ENCODE data around the gene GUCY1A2.
"Not testable (repeated sequence)": the region's sequence is repeated elsewhere in the genome, so short reads cannot be mapped to it uniquely, and the experiment has no call there.

The GUCY1A2 gene, protein sequence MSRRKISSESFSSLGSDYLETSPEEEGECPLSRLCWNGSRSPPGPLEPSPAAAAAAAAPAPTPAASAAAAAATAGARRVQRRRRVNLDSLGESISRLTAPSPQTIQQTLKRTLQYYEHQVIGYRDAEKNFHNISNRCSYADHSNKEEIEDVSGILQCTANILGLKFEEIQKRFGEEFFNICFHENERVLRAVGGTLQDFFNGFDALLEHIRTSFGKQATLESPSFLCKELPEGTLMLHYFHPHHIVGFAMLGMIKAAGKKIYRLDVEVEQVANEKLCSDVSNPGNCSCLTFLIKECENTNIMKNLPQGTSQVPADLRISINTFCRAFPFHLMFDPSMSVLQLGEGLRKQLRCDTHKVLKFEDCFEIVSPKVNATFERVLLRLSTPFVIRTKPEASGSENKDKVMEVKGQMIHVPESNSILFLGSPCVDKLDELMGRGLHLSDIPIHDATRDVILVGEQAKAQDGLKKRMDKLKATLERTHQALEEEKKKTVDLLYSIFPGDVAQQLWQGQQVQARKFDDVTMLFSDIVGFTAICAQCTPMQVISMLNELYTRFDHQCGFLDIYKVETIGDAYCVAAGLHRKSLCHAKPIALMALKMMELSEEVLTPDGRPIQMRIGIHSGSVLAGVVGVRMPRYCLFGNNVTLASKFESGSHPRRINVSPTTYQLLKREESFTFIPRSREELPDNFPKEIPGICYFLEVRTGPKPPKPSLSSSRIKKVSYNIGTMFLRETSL

DNA sequence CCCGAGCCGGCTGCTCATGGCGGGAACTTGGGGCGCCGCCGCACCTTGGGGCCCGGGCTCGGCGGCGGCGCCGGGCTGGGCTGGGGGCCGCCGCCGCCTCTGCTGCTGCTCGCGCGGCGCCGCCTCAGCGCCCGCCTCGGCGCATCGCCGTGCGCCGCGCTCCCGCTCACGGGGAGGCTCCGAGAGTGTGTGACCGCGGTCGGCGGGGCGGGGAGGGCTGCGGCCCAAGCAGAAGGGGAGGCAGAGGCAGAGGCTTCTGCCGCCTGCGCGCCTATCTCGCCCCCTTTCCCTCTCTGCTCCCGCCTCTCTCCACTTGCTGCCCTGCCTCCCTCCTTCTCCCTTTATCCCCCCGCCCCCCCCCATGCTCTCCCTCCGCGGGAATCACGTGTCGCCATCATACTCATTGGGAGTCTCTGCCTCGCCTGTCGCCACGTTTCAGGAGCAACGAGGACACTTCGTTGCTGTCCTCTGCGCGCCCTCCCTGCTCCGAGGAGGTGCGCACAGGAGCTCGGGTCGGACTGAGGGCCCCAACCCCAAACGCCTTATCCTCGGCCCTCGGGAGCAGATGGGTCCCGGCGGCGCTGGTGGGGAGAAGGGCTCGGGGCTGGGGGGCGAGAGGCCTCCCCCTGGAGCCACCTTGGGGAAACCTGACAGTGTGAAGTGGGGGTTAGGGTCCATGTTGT is at the start of gene GUCY1A2:
GUCY1A2 (minus strand) TSS at position 258 of the 683 bp plus-strand sequence. CDS start 421 bp downstream, outside the sequence.
- Histone ChIP-seq H3K27ac (ENCODE audit: low read depth, low read length) (no peak within 1 kb of the TSS), H3K9me3 (ENCODE audit: control insufficient read depth in 5 of 5, low read length in 5 of 5) (no peaks in the 10 kb centered on the region), H3K27me3 (ENCODE audit: control insufficient read depth in 5 of 5, insufficient read depth in 4 of 5, low read length in 5 of 5) (peaks cover 9 to 23% (median 17%) of the 10 kb centered on the region in 5 donors), H3K36me3 (ENCODE audit: control insufficient read depth in 5 of 5, insufficient read depth in 5 of 5, low read length in 5 of 5) (no peaks in the 10 kb centered on the region), H3K4me1 (ENCODE audit: control insufficient read depth in 5 of 5, insufficient read depth in 5 of 5, low read length in 5 of 5) (peaks cover 0 to 19% (median 14%) of the 10 kb centered on the region in 5 donors), H3K4me3 (ENCODE audit: low read depth in 1 of 5, low read length in 5 of 5) (peak within 1 kb of the TSS; percentile 51 to 63 (median 57)), H3K9ac (ENCODE audit: low read length in 5 of 5) (no peak within 1 kb of the TSS)

DNA sequence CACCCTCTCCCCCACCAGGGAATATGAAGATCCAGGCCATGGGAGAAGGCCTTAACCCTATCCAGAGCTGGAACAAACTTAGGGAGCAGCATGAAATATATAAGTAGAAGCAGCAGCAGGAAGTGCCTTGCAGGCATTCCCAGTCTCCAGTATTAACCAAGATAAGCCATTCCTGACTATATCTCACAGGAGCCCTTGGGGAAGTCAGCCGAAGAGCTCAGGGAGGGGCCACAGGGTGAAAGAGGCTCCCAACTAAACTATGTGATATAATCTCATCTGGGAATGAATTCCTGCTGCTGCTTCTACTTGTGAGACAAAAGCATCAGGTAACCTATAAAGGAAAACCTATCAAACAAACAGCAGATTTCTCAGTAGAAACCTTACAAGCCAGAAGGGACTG is 36.1 kb upstream of the GUCY1A2 start:
- H3K27ac ChIP-seq (ENCODE audit: low read depth, low read length): no peak overlapping the region
- H3K9ac ChIP-seq (ENCODE audit: low read length in 5 of 5): no peak overlapping the region
- no peaks in the 10 kb centered on the region for H3K27me3 ChIP-seq (ENCODE audit: control insufficient read depth in 5 of 5, insufficient read depth in 4 of 5, low read length in 5 of 5)
- peaks cover 0 to 15% (median 12%) of the 10 kb centered on the region in 5 donors for H3K9me3 ChIP-seq (ENCODE audit: control insufficient read depth in 5 of 5, low read length in 5 of 5)
- H3K36me3 ChIP-seq (ENCODE audit: control insufficient read depth in 5 of 5, insufficient read depth in 5 of 5, low read length in 5 of 5): no peaks in the 10 kb centered on the region
- no peaks in the 10 kb centered on the region for H3K4me1 ChIP-seq (ENCODE audit: control insufficient read depth in 5 of 5, insufficient read depth in 5 of 5, low read length in 5 of 5)
- no peak overlapping the region for H3K4me3 ChIP-seq (ENCODE audit: low read depth in 1 of 5, low read length in 5 of 5)

DNA sequence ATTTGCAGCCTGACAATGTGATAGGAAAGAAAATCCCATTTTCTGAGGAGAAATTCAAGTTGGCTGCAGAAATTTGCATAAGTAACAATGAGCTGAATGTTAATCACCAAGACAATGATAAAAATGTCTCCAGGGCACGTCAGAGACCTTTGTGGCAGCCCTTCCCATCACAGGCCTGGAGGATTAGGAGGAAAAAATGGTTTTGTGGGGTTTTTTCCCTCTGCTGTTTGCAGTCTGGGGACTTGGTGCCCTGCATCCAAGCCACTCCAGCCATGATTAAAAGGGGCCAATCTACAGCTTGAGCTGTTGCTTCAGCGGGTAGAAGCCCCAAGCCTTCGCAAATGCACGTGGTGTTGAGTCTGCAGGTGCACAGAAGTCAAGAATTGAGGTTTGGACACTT is 33.1 kb upstream of the GUCY1A2 start:
- not testable (repeated sequence) for H3K27ac ChIP-seq (ENCODE audit: low read depth, low read length); H3K4me1 ChIP-seq (ENCODE audit: control insufficient read depth in 5 of 5, insufficient read depth in 5 of 5, low read length in 5 of 5); H3K27me3 ChIP-seq (ENCODE audit: control insufficient read depth in 5 of 5, insufficient read depth in 4 of 5, low read length in 5 of 5); H3K9ac ChIP-seq (ENCODE audit: low read length in 5 of 5); H3K4me3 ChIP-seq (ENCODE audit: low read depth in 1 of 5, low read length in 5 of 5); H3K36me3 ChIP-seq (ENCODE audit: control insufficient read depth in 5 of 5, insufficient read depth in 5 of 5, low read length in 5 of 5)
- peaks cover 0 to 15% (median 12%) of the 10 kb centered on the region in 5 donors for H3K9me3 ChIP-seq (ENCODE audit: control insufficient read depth in 5 of 5, low read length in 5 of 5)

DNA sequence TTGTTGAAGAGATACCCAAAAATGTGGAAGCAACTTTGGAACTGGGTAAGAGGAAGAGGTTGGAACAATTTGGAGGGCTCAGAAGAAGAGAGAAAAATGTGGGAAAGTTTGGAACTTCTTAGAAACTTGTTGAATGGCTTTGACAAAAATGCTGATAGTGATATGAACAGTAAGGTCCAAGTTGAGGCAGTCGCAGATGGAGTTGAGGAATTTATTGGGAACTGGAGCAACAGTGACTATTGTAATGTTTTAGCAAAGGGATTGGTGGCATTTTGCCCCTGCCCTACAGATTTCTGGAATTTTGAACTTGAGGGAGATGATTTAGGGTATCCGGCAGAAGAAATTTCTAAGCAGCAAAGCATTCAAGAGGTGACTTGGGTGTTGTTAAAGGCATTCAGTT is 32.6 kb upstream of the GUCY1A2 start:
- H3K27me3 ChIP-seq (ENCODE audit: control insufficient read depth in 5 of 5, insufficient read depth in 4 of 5, low read length in 5 of 5); H3K27ac ChIP-seq (ENCODE audit: low read depth, low read length); H3K9ac ChIP-seq (ENCODE audit: low read length in 5 of 5); H3K4me1 ChIP-seq (ENCODE audit: control insufficient read depth in 5 of 5, insufficient read depth in 5 of 5, low read length in 5 of 5); H3K36me3 ChIP-seq (ENCODE audit: control insufficient read depth in 5 of 5, insufficient read depth in 5 of 5, low read length in 5 of 5); H3K4me3 ChIP-seq (ENCODE audit: low read depth in 1 of 5, low read length in 5 of 5): not testable (repeated sequence)
- H3K9me3 ChIP-seq (ENCODE audit: control insufficient read depth in 5 of 5, low read length in 5 of 5): peaks cover 0 to 15% (median 12%) of the 10 kb centered on the region in 5 donors

DNA sequence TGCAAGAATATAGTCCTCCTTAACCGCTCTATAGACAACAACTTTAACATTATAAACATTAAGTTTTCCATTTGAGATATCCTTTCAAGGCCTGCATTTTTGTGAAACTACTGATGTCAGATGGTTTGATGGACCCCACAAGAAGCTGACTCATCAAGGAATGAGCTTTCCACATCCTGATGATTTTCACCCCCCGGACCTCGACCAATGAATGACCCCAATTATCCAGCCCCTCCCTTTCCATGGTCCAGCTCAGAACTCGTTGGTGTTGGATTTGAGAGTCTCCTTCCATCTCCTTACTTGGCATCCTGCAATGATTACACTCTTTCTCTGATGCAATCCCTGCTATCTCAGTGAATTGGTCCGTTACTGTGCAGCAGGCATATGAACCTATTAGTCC is 31.8 kb upstream of the GUCY1A2 start:
- H3K9ac ChIP-seq (ENCODE audit: low read length in 5 of 5): no peak overlapping the region
- peaks cover 0 to 15% (median 12%) of the 10 kb centered on the region in 5 donors for H3K9me3 ChIP-seq (ENCODE audit: control insufficient read depth in 5 of 5, low read length in 5 of 5)
- H3K27ac ChIP-seq (ENCODE audit: low read depth, low read length): no peak overlapping the region
- H3K4me1 ChIP-seq (ENCODE audit: control insufficient read depth in 5 of 5, insufficient read depth in 5 of 5, low read length in 5 of 5): no peaks in the 10 kb centered on the region
- no peaks in the 10 kb centered on the region for H3K27me3 ChIP-seq (ENCODE audit: control insufficient read depth in 5 of 5, insufficient read depth in 4 of 5, low read length in 5 of 5)
- no peak overlapping the region for H3K4me3 ChIP-seq (ENCODE audit: low read depth in 1 of 5, low read length in 5 of 5)
- no peaks in the 10 kb centered on the region for H3K36me3 ChIP-seq (ENCODE audit: control insufficient read depth in 5 of 5, insufficient read depth in 5 of 5, low read length in 5 of 5)

GRCh38 chr11:107044503-107044902 is 26.2 kb upstream of the GUCY1A2 start:
- no peak overlapping the region for H3K9ac ChIP-seq (ENCODE audit: low read length in 5 of 5)
- peaks cover 0 to 3% (median 0%) of the 10 kb centered on the region in 5 donors for H3K4me1 ChIP-seq (ENCODE audit: control insufficient read depth in 5 of 5, insufficient read depth in 5 of 5, low read length in 5 of 5)
- H3K27ac ChIP-seq (ENCODE audit: low read depth, low read length): no peak overlapping the region

GRCh38 chr11:107043242-107044006 is 25.1 kb upstream of the GUCY1A2 start:
- H3K9me3 ChIP-seq (ENCODE audit: control insufficient read depth in 5 of 5, low read length in 5 of 5): peaks cover 0 to 5% (median 0%) of the 10 kb centered on the region in 5 donors
- no peak overlapping the region for H3K9ac ChIP-seq (ENCODE audit: low read length in 5 of 5)
- no peaks in the 10 kb centered on the region for H3K27me3 ChIP-seq (ENCODE audit: control insufficient read depth in 5 of 5, insufficient read depth in 4 of 5, low read length in 5 of 5)
- H3K4me3 ChIP-seq (ENCODE audit: low read depth in 1 of 5, low read length in 5 of 5): no peak overlapping the region
- H3K27ac ChIP-seq (ENCODE audit: low read depth, low read length): no peak overlapping the region
- H3K36me3 ChIP-seq (ENCODE audit: control insufficient read depth in 5 of 5, insufficient read depth in 5 of 5, low read length in 5 of 5): no peaks in the 10 kb centered on the region
- H3K4me1 ChIP-seq (ENCODE audit: control insufficient read depth in 5 of 5, insufficient read depth in 5 of 5, low read length in 5 of 5): peaks cover 0 to 3% (median 0%) of the 10 kb centered on the region in 5 donors

More at GRCh38 chr11:107044503-107044902, 26.2 kb upstream of the GUCY1A2 start:
- Histone ChIP-seq H3K9me3 (ENCODE audit: control insufficient read depth in 5 of 5, low read length in 5 of 5) (peaks cover 0 to 5% (median 0%) of the 10 kb centered on the region in 5 donors), H3K36me3 (ENCODE audit: control insufficient read depth in 5 of 5, insufficient read depth in 5 of 5, low read length in 5 of 5) (no peaks in the 10 kb centered on the region), H3K27me3 (ENCODE audit: control insufficient read depth in 5 of 5, insufficient read depth in 4 of 5, low read length in 5 of 5) (no peaks in the 10 kb centered on the region), H3K4me3 (ENCODE audit: low read depth in 1 of 5, low read length in 5 of 5) (no peak overlapping the region)

DNA sequence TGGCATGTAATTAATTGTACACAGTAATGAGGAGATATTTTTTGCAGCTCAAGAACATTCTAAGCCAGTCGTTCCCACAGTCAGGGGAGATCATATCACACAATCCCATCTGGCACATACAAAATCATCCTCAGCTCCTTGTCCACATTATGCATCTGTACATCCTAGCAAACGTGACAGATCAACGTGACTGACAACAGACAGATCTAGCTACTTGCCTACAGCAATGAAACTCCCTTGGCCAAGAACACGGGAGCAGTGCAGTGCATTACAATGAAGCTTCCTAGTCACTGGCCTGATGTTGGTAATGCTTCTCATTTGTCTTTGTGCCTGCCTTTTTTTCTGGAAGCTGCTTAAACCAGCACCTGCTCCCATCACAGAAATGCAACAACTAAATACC is 24.5 kb upstream of the GUCY1A2 start:
- H3K27ac ChIP-seq (ENCODE audit: low read depth, low read length): no peak overlapping the region
- no peaks in the 10 kb centered on the region for H3K27me3 ChIP-seq (ENCODE audit: control insufficient read depth in 5 of 5, insufficient read depth in 4 of 5, low read length in 5 of 5)
- peaks cover 0 to 5% (median 0%) of the 10 kb centered on the region in 5 donors for H3K9me3 ChIP-seq (ENCODE audit: control insufficient read depth in 5 of 5, low read length in 5 of 5)
- no peak overlapping the region for H3K4me3 ChIP-seq (ENCODE audit: low read depth in 1 of 5, low read length in 5 of 5)
- H3K9ac ChIP-seq (ENCODE audit: low read length in 5 of 5): no peak overlapping the region
- peaks cover 0 to 3% (median 0%) of the 10 kb centered on the region in 5 donors for H3K4me1 ChIP-seq (ENCODE audit: control insufficient read depth in 5 of 5, insufficient read depth in 5 of 5, low read length in 5 of 5)
- H3K36me3 ChIP-seq (ENCODE audit: control insufficient read depth in 5 of 5, insufficient read depth in 5 of 5, low read length in 5 of 5): no peaks in the 10 kb centered on the region

DNA sequence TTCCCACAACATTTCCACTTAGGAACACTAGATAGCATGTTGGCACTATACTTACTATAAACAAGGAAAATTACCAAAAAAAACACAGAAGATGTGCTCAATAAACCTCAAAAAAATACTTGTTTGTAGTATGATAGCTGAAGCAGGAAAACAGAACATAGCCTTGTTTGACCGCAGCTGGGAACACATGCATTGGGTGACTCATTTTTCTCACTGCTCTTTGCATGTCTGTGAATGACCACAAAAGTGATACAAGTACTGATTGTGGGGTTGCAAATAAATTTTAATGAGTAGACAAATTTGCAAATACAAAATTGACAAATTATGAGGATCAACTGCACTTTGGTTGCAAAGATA is 22.8 kb upstream of the GUCY1A2 start:
- Histone ChIP-seq H3K27me3 (ENCODE audit: control insufficient read depth in 5 of 5, insufficient read depth in 4 of 5, low read length in 5 of 5) (no peaks in the 10 kb centered on the region), H3K9ac (ENCODE audit: low read length in 5 of 5) (no peak overlapping the region), H3K4me3 (ENCODE audit: low read depth in 1 of 5, low read length in 5 of 5) (no peak overlapping the region), H3K9me3 (ENCODE audit: control insufficient read depth in 5 of 5, low read length in 5 of 5) (peaks cover 0 to 5% (median 0%) of the 10 kb centered on the region in 5 donors), H3K27ac (ENCODE audit: low read depth, low read length) (no peak overlapping the region), H3K4me1 (ENCODE audit: control insufficient read depth in 5 of 5, insufficient read depth in 5 of 5, low read length in 5 of 5) (peaks cover 0 to 3% (median 0%) of the 10 kb centered on the region in 5 donors), H3K36me3 (ENCODE audit: control insufficient read depth in 5 of 5, insufficient read depth in 5 of 5, low read length in 5 of 5) (no peaks in the 10 kb centered on the region)

All from subcutaneous abdominal adipose tissue (tissue), 5 donors.